ENCODE measurements around the gene PDS5A. TPM values are rescaled to one million over a fixed set of nuclear protein-coding genes. Genes with fewer than 3 reads are reported as not detected.

The PDS5A gene
- total RNA-seq, 1 experiment from 2014 or later, result 98.3 TPM

DNA sequence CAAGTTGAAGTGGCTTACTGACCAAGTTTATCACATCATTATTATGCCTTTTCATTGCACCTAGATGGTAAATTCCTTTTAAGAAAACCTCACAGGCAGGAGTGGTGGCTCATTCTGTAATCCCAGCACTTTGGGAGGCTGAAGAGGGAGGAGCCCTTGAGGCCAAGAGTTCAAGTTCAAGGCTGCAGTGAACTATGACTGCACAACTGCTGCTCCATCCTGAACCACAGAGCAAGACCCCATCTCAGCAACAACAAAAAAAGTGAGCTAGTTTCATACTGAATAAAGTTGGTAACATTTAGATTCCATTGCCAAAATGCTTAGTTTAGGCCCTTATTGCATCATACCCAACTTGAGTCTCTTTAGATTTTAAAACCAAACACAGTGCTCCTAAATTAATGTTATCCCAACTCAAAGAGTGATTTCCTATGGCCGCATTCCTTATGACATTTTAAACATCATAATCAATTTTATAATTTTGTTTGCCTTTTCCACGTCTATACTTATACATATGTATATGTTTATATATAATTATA lies 36.0 kb downstream of the PDS5A start:
- H2AFZ ChIP-seq (ENCODE audit: low read depth, low read length, poor library complexity, severe bottlenecking), result no peak overlapping the region
- no peaks in the 10 kb centered on the region for H3K9me3 ChIP-seq (ENCODE audit: control insufficient read depth in 1 of 2, insufficient read depth in 1 of 2, low read depth in 1 of 2, low read length in 2 of 2)
- ChIA-PET RAD21 (ENCODE audit: low non-redundant PET in 1 of 2, low total read pairs in 2 of 2, uncharacterized antibody in 2 of 2, unreplicated experiment in 2 of 2) (no interaction called here), POLR2A (no interaction called here), CTCF (no interaction called here)
- H3K27me3 ChIP-seq (ENCODE audit: insufficient read depth, low read length), result no peaks in the 10 kb centered on the region
- H3K9me2 ChIP-seq (ENCODE audit: insufficient read depth), result no peaks in the 10 kb centered on the region
- no peak overlapping the region for H3K9ac ChIP-seq (ENCODE audit: low read length)
- intact Hi-C loops (cut with micrococcal nuclease), result no loop called here
- TF ChIP-seq EZH2 (IDR thresholded peaks at IDR 0.05) (no peak), SP1 (IDR thresholded peaks at IDR 0.05; ENCODE audit: low read depth) (no peak), SRF (IDR thresholded peaks at IDR 0.05; ENCODE audit: low read depth) (no peak), RAD21 (IDR thresholded peaks at IDR 0.05; ENCODE audit: low read depth) (no peak), SIN3A (IDR thresholded peaks at IDR 0.05; ENCODE audit: low read depth) (no peak), TCF7L2 (IDR thresholded peaks at IDR 0.05; ENCODE audit: borderline replicate concordance, extremely low read depth, insufficient read depth, insufficient read length) (no peak), FOSL1 (IDR thresholded peaks at IDR 0.05; ENCODE audit: low read depth) (no peak), CBX3 (IDR thresholded peaks at IDR 0.05; ENCODE audit: low read depth) (no peak), EZH2phosphoT487 (IDR thresholded peaks at IDR 0.05; ENCODE audit: borderline replicate concordance) (no peak), EGR1 (IDR thresholded peaks at IDR 0.05; ENCODE audit: low read depth) (no peak), ELF1 (IDR thresholded peaks at IDR 0.05; ENCODE audit: borderline replicate concordance, low read depth) (no peak), POLR2AphosphoS5 (IDR thresholded peaks at IDR 0.05; ENCODE audit: low read depth, low read length) (no peak), ZFX (IDR thresholded peaks at IDR 0.05) (no peak), POLR2A (IDR thresholded peaks at IDR 0.05; ENCODE audit: borderline replicate concordance, extremely low read depth, insufficient read depth, insufficient read length) (no peak), CEBPB (IDR thresholded peaks at IDR 0.05; ENCODE audit: low read depth) (no peak)
- TF ChIP-seq, protein P1, sequence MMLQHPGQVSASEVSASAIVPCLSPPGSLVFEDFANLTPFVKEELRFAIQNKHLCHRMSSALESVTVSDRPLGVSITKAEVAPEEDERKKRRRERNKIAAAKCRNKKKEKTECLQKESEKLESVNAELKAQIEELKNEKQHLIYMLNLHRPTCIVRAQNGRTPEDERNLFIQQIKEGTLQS (IDR thresholded peaks at IDR 0.05), result no peak
- TF ChIP-seq, protein P2, sequence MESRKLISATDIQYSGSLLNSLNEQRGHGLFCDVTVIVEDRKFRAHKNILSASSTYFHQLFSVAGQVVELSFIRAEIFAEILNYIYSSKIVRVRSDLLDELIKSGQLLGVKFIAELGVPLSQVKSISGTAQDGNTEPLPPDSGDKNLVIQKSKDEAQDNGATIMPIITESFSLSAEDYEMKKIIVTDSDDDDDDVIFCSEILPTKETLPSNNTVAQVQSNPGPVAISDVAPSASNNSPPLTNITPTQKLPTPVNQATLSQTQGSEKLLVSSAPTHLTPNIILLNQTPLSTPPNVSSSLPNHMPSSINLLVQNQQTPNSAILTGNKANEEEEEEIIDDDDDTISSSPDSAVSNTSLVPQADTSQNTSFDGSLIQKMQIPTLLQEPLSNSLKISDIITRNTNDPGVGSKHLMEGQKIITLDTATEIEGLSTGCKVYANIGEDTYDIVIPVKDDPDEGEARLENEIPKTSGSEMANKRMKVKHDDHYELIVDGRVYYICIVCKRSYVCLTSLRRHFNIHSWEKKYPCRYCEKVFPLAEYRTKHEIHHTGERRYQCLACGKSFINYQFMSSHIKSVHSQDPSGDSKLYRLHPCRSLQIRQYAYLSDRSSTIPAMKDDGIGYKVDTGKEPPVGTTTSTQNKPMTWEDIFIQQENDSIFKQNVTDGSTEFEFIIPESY (IDR thresholded peaks at IDR 0.05; ENCODE audit: extremely low read depth, insufficient replicate concordance, low read length), result no peak
- TF ChIP-seq, protein P3, sequence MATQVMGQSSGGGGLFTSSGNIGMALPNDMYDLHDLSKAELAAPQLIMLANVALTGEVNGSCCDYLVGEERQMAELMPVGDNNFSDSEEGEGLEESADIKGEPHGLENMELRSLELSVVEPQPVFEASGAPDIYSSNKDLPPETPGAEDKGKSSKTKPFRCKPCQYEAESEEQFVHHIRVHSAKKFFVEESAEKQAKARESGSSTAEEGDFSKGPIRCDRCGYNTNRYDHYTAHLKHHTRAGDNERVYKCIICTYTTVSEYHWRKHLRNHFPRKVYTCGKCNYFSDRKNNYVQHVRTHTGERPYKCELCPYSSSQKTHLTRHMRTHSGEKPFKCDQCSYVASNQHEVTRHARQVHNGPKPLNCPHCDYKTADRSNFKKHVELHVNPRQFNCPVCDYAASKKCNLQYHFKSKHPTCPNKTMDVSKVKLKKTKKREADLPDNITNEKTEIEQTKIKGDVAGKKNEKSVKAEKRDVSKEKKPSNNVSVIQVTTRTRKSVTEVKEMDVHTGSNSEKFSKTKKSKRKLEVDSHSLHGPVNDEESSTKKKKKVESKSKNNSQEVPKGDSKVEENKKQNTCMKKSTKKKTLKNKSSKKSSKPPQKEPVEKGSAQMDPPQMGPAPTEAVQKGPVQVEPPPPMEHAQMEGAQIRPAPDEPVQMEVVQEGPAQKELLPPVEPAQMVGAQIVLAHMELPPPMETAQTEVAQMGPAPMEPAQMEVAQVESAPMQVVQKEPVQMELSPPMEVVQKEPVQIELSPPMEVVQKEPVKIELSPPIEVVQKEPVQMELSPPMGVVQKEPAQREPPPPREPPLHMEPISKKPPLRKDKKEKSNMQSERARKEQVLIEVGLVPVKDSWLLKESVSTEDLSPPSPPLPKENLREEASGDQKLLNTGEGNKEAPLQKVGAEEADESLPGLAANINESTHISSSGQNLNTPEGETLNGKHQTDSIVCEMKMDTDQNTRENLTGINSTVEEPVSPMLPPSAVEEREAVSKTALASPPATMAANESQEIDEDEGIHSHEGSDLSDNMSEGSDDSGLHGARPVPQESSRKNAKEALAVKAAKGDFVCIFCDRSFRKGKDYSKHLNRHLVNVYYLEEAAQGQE (IDR thresholded peaks at IDR 0.05; ENCODE audit: low read depth), result no peak
- TF ChIP-seq, protein P4, sequence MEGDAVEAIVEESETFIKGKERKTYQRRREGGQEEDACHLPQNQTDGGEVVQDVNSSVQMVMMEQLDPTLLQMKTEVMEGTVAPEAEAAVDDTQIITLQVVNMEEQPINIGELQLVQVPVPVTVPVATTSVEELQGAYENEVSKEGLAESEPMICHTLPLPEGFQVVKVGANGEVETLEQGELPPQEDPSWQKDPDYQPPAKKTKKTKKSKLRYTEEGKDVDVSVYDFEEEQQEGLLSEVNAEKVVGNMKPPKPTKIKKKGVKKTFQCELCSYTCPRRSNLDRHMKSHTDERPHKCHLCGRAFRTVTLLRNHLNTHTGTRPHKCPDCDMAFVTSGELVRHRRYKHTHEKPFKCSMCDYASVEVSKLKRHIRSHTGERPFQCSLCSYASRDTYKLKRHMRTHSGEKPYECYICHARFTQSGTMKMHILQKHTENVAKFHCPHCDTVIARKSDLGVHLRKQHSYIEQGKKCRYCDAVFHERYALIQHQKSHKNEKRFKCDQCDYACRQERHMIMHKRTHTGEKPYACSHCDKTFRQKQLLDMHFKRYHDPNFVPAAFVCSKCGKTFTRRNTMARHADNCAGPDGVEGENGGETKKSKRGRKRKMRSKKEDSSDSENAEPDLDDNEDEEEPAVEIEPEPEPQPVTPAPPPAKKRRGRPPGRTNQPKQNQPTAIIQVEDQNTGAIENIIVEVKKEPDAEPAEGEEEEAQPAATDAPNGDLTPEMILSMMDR (IDR thresholded peaks at IDR 0.05 in 2 of 3, conservative IDR thresholded peaks at IDR 0.05 in 1 of 3; ENCODE audit: borderline replicate concordance in 1 of 3, insufficient read depth in 1 of 3, low read depth in 2 of 3, low read length in 2 of 3), result no peak
- TF ChIP-seq, protein P5, sequence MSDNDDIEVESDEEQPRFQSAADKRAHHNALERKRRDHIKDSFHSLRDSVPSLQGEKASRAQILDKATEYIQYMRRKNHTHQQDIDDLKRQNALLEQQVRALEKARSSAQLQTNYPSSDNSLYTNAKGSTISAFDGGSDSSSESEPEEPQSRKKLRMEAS (IDR thresholded peaks at IDR 0.05), result no peak
- H4K20me1 ChIP-seq (ENCODE audit: insufficient read depth), result peaks cover 31% of the 10 kb centered on the region; the same call in 1 of the 2 replicates
- H3K36me3 ChIP-seq (ENCODE audit: control insufficient read depth in 1 of 2, insufficient read depth in 2 of 2, low read length in 2 of 2), result no peaks in the 10 kb centered on the region
- no peak for ATAC-seq
- DNase-seq (ENCODE audit: low read depth, low spot score), result no peak
- no TSS peak for BruUV-seq (replicated peaks)
- H3K4me3 ChIP-seq (replicated peaks in 1 of 2; ENCODE audit: low read depth in 1 of 2, low read length in 2 of 2), result no peak overlapping the region
- H3K27ac ChIP-seq (ENCODE audit: low read depth, low read length), result no peak overlapping the region
- H3K4me1 ChIP-seq (ENCODE audit: control insufficient read depth in 1 of 2, insufficient read depth in 2 of 2, low read length in 2 of 2), result peaks cover 0 to 4% of the 10 kb centered on the region in 2 experiments; a peak in 2 of 4 replicates
- no peak overlapping the region for H3K4me2 ChIP-seq (ENCODE audit: low read length)
- H3K79me2 ChIP-seq (ENCODE audit: insufficient read depth, low read length), result peaks cover 100% of the 10 kb centered on the region

Data from HCT116 (cell line).